ENCODE results near the gene SWI5. TPM values are rescaled to one million over a fixed set of nuclear protein-coding genes. Genes with fewer than 3 reads are reported as not detected.

SWI5 gene
- total RNA-seq, 1 experiment from 2014 or later: 22.4 TPM

DNA sequence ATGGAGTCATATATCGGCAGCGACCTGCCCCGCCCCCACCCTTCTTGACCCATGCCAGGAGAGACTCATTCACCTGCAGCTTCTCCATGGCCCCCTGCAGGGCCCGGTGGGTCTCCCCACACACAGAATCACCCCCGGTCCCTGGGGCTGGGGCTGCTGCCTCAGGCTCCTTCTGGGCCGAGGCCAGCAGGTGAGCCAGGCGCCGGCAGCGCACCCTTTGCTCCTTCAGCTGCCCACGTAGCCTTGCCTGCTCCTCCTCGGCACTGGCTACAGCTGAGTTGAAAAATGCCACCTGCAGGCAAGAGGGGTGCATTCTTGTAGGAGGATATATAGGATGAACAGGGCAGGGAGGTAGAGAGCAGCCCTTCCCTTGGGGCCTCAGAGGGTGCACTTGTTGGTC lies 18.2 kb upstream of the SWI5 start:
- no peaks in the 10 kb centered on the region for H3K9me2 ChIP-seq (ENCODE audit: insufficient read depth)
- DNase-seq (ENCODE audit: low read depth, low spot score) (no peak), ATAC-seq (no peak)
- H3K27ac ChIP-seq (ENCODE audit: low read depth, low read length): no peak overlapping the region
- CTCF ChIA-PET: no interaction called here
- H4K20me1 ChIP-seq (ENCODE audit: insufficient read depth): no peaks in the 10 kb centered on the region
- H2AFZ ChIP-seq (ENCODE audit: low read depth, low read length, poor library complexity, severe bottlenecking): no peak overlapping the region
- no peak overlapping the region for H3K4me3 ChIP-seq (replicated peaks in 1 of 2; ENCODE audit: low read depth in 1 of 2, low read length in 2 of 2)
- BruUV-seq (replicated peaks): no TSS peak
- no peaks in the 10 kb centered on the region for H3K27me3 ChIP-seq (ENCODE audit: insufficient read depth, low read length)
- H3K4me1 ChIP-seq (ENCODE audit: control insufficient read depth in 1 of 2, insufficient read depth in 2 of 2, low read length in 2 of 2): peaks cover 0 to 7% of the 10 kb centered on the region in 2 experiments; a peak in 1 of 4 replicates
- H3K79me2 ChIP-seq (ENCODE audit: insufficient read depth, low read length): no peaks in the 10 kb centered on the region
- POLR2A ChIA-PET: no interaction called here
- no peak overlapping the region for H3K4me2 ChIP-seq (ENCODE audit: low read length)
- RAD21 ChIA-PET (ENCODE audit: low non-redundant PET in 1 of 2, low total read pairs in 2 of 2, uncharacterized antibody in 2 of 2, unreplicated experiment in 2 of 2): interaction anchor here in 1 of 2 experiments (0.6 kb wide), 1 partner anchor 20 kb away, joined by 3 read pairs; no protein-coding TSS in a partner anchor
- TF ChIP-seq RAD21 (IDR thresholded peaks at IDR 0.05; ENCODE audit: low read depth): no peak
- no peak for TF ChIP-seq ZNF274 (IDR thresholded peaks at IDR 0.05; ENCODE audit: low read depth, low read length)
- TF ChIP-seq SP1 (IDR thresholded peaks at IDR 0.05; ENCODE audit: low read depth): no peak
- TF ChIP-seq EGR1 (IDR thresholded peaks at IDR 0.05; ENCODE audit: low read depth): no peak
- TF ChIP-seq, protein P1, sequence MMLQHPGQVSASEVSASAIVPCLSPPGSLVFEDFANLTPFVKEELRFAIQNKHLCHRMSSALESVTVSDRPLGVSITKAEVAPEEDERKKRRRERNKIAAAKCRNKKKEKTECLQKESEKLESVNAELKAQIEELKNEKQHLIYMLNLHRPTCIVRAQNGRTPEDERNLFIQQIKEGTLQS (IDR thresholded peaks at IDR 0.05): no peak
- TF ChIP-seq TCF7L2 (IDR thresholded peaks at IDR 0.05; ENCODE audit: borderline replicate concordance, extremely low read depth, insufficient read depth, insufficient read length): no peak
- no peak for TF ChIP-seq CBX3 (IDR thresholded peaks at IDR 0.05; ENCODE audit: low read depth)
- no peak for TF ChIP-seq ELF1 (IDR thresholded peaks at IDR 0.05; ENCODE audit: borderline replicate concordance, low read depth)
- no peak for TF ChIP-seq EZH2 (IDR thresholded peaks at IDR 0.05)
- TF ChIP-seq FOSL1 (IDR thresholded peaks at IDR 0.05; ENCODE audit: low read depth): no peak
- no peak for TF ChIP-seq EZH2phosphoT487 (IDR thresholded peaks at IDR 0.05; ENCODE audit: borderline replicate concordance)
- TF ChIP-seq, protein P2, sequence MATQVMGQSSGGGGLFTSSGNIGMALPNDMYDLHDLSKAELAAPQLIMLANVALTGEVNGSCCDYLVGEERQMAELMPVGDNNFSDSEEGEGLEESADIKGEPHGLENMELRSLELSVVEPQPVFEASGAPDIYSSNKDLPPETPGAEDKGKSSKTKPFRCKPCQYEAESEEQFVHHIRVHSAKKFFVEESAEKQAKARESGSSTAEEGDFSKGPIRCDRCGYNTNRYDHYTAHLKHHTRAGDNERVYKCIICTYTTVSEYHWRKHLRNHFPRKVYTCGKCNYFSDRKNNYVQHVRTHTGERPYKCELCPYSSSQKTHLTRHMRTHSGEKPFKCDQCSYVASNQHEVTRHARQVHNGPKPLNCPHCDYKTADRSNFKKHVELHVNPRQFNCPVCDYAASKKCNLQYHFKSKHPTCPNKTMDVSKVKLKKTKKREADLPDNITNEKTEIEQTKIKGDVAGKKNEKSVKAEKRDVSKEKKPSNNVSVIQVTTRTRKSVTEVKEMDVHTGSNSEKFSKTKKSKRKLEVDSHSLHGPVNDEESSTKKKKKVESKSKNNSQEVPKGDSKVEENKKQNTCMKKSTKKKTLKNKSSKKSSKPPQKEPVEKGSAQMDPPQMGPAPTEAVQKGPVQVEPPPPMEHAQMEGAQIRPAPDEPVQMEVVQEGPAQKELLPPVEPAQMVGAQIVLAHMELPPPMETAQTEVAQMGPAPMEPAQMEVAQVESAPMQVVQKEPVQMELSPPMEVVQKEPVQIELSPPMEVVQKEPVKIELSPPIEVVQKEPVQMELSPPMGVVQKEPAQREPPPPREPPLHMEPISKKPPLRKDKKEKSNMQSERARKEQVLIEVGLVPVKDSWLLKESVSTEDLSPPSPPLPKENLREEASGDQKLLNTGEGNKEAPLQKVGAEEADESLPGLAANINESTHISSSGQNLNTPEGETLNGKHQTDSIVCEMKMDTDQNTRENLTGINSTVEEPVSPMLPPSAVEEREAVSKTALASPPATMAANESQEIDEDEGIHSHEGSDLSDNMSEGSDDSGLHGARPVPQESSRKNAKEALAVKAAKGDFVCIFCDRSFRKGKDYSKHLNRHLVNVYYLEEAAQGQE (IDR thresholded peaks at IDR 0.05; ENCODE audit: low read depth): no peak
- no peak for TF ChIP-seq ZFX (IDR thresholded peaks at IDR 0.05)
- no peak for TF ChIP-seq POLR2AphosphoS5 (IDR thresholded peaks at IDR 0.05; ENCODE audit: low read depth, low read length)
- intact Hi-C loops (cut with micrococcal nuclease): no loop called here
- peaks cover 0 to 20% of the 10 kb centered on the region in 2 experiments; a peak in 2 of 4 replicates for H3K36me3 ChIP-seq (ENCODE audit: control insufficient read depth in 1 of 2, insufficient read depth in 2 of 2, low read length in 2 of 2)
- no peaks in the 10 kb centered on the region for H3K9me3 ChIP-seq (ENCODE audit: control insufficient read depth in 1 of 2, insufficient read depth in 1 of 2, low read depth in 1 of 2, low read length in 2 of 2)
- H3K9ac ChIP-seq (ENCODE audit: low read length): no peak overlapping the region

Measured in HCT116 (cell line).